ENCODE measurements around the gene ZNF394. TPM values are rescaled to one million over a fixed set of nuclear protein-coding genes. Genes with fewer than 3 reads are reported as not detected.

ZNF394 gene
- total RNA-seq, 1 experiment from 2014 or later, result 24.2 TPM

DNA sequence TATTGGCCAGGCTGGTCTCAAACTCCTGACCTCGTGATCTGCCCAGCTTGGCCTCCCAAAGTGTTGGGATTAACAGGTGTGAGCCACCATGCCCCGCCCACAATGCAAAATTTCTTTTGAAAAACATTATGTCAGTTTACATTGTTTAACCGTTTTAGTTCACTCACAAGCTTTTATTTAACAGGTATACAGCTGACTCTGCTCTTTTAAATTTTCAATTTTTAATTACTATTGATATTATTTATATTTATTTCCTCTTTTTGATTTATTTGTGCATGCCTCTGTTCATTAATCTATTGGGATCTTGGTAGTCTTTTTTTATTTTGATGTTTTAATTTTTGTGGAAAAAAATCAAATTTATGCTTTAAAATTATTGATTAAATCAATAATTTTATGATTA lies 21.3 kb upstream of the ZNF394 start:
- Histone ChIP-seq H3K79me1 (ENCODE audit: insufficient read depth, low read depth, low read length, poor library complexity, severe bottlenecking) (no peaks in the 10 kb centered on the region), H3K9me3 (ENCODE audit: control insufficient read depth, low read depth, low read length) (no peaks in the 10 kb centered on the region), H3K4me1 (ENCODE audit: insufficient read depth, low read length) (no peaks in the 10 kb centered on the region), H4K91ac (ENCODE audit: insufficient read length, low read depth, low read length) (no peak overlapping the region), H2BK120ac (ENCODE audit: low read depth, low read length, poor library complexity, severe bottlenecking) (no peak overlapping the region), H4K20me1 (ENCODE audit: control insufficient read depth, insufficient read depth, insufficient read length) (no peaks in the 10 kb centered on the region), H3K18ac (ENCODE audit: insufficient read length, low read depth, low read length) (no peak overlapping the region), H3K23ac (ENCODE audit: insufficient read length, low read depth, low read length) (no peak overlapping the region), H4K8ac (replicated peaks; ENCODE audit: insufficient read length, low read depth, low read length) (no peak overlapping the region), H2BK5ac (ENCODE audit: insufficient read length, low read length) (no peak overlapping the region), H3T11ph (ENCODE audit: low read length) (no peak overlapping the region), H3K79me2 (ENCODE audit: insufficient read depth, low read length) (no peaks in the 10 kb centered on the region), H2BK15ac (ENCODE audit: low read depth, low read length) (no peak overlapping the region), H3K23me2 (ENCODE audit: insufficient read length, low read depth, low read length, poor library complexity, severe bottlenecking) (no peaks in the 10 kb centered on the region), H2BK20ac (ENCODE audit: low read depth, low read length, poor library complexity, severe bottlenecking) (no peak overlapping the region), H3K4ac (ENCODE audit: low read depth, low read length) (no peak overlapping the region), H2AK5ac (ENCODE audit: insufficient read length, low read length) (no peak overlapping the region), H3K56ac (ENCODE audit: insufficient read length, low read depth, low read length) (no peak overlapping the region), H3K4me2 (ENCODE audit: insufficient read depth, insufficient read length, low read length) (no peak overlapping the region), H3K14ac (ENCODE audit: insufficient read depth, low read length) (no peak overlapping the region), H2AFZ (ENCODE audit: low read length) (no peak overlapping the region), H3K27ac (ENCODE audit: insufficient read length, low read depth, low read length) (no peak overlapping the region), H3K9ac (ENCODE audit: extremely low read depth, insufficient read length, low read length) (no peak overlapping the region), H3K27me3 (ENCODE audit: insufficient read depth, low read length) (no peaks in the 10 kb centered on the region), H4K5ac (ENCODE audit: insufficient read length, low read depth, low read length) (no peak overlapping the region), H2BK12ac (ENCODE audit: insufficient read length, low read depth, low read length) (no peak overlapping the region)
- Mint-ChIP-seq H3K4me1 (no peaks in the 10 kb centered on the region), H3K27me3 (ENCODE audit: low read depth) (no peaks in the 10 kb centered on the region), H3K9me3 (no peaks in the 10 kb centered on the region), H3K27ac (no peak overlapping the region), H3K4me3 (no peak overlapping the region), H3K36me3 (ENCODE audit: insufficient read depth in 1 of 3, low read depth in 3 of 3) (peaks cover 30 to 53% (median 45%) of the 10 kb centered on the region in 3 experiments)
- DNase-seq, result no peak
- TF ChIP-seq, protein P1, sequence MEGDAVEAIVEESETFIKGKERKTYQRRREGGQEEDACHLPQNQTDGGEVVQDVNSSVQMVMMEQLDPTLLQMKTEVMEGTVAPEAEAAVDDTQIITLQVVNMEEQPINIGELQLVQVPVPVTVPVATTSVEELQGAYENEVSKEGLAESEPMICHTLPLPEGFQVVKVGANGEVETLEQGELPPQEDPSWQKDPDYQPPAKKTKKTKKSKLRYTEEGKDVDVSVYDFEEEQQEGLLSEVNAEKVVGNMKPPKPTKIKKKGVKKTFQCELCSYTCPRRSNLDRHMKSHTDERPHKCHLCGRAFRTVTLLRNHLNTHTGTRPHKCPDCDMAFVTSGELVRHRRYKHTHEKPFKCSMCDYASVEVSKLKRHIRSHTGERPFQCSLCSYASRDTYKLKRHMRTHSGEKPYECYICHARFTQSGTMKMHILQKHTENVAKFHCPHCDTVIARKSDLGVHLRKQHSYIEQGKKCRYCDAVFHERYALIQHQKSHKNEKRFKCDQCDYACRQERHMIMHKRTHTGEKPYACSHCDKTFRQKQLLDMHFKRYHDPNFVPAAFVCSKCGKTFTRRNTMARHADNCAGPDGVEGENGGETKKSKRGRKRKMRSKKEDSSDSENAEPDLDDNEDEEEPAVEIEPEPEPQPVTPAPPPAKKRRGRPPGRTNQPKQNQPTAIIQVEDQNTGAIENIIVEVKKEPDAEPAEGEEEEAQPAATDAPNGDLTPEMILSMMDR (conservative IDR thresholded peaks at IDR 0.05), result no peak
- no CpG with 5 or more reads among the region's 3 CpGs for WGBS (ENCODE audit: extremely low coverage, insufficient read length, low lambda C conversion rate)

Data from H9 (cell line).